Measurements from ENCODE around the gene GTF2H4.
A peak's percentile ranks its signal among the peaks of the same experiment; 100 is the strongest.

The GTF2H4 gene

GRCh38 chr6:30914854-30915590 lies 7.0 kb downstream of the GTF2H4 start:
- H3K4me3 ChIP-seq = peak overlapping the region; percentile 53 to 63
- no peak for TF ChIP-seq CTCF (IDR thresholded peaks at IDR 0.05)
- intact Hi-C loops (cut with DNase I; ENCODE audit: low total_unique reads) = loop anchor here (2.0 kb wide), 1 partner anchor 172 kb away; no protein-coding TSS in a partner anchor
- H3K4me1 ChIP-seq = peaks cover 0 to 31% (median 25%) of the 10 kb centered on the region in 4 donors
- H3K27ac ChIP-seq = peak overlapping the region; percentile 85 to 87
- H3K27me3 ChIP-seq = no peaks in the 10 kb centered on the region
- H3K36me3 ChIP-seq = peaks cover 15 to 62% (median 46%) of the 10 kb centered on the region in 3 donors
- no peak for DNase-seq
- H3K9me3 ChIP-seq = no peaks in the 10 kb centered on the region

- Histone ChIP-seq H3K36me3 (peaks cover 20 to 62% (median 46%) of the 10 kb centered on the region in 3 donors), H3K27me3 (no peaks in the 10 kb centered on the region), H3K27ac (peak overlapping the region; percentile 85 to 87), H3K9me3 (no peaks in the 10 kb centered on the region), H3K4me3 (no peak overlapping the region), H3K4me1 (peaks cover 0 to 31% (median 25%) of the 10 kb centered on the region in 4 donors)
- no peak for DNase-seq
- TF ChIP-seq CTCF (IDR thresholded peaks at IDR 0.05) = peak; percentile 25 to 57
- intact Hi-C loops (cut with DNase I; ENCODE audit: low total_unique reads) = loop anchor here (2.0 kb wide), 1 partner anchor 171 kb away; no protein-coding TSS in a partner anchor
Measured at GRCh38 chr6:30915591-30915946, 7.6 kb downstream of the GTF2H4 start.

- Histone ChIP-seq H3K4me3 (no peak overlapping the region), H3K4me1 (peaks cover 0 to 31% (median 25%) of the 10 kb centered on the region in 4 donors), H3K27ac (no peak overlapping the region), H3K9me3 (no peaks in the 10 kb centered on the region), H3K27me3 (no peaks in the 10 kb centered on the region), H3K36me3 (peaks cover 26 to 62% (median 47%) of the 10 kb centered on the region in 3 donors)
- no peak for TF ChIP-seq CTCF (IDR thresholded peaks at IDR 0.05)
- DNase-seq = no peak
- intact Hi-C loops (cut with DNase I; ENCODE audit: low total_unique reads) = no loop called here
Measured at GRCh38 chr6:30917041-30917440, 9.0 kb downstream of the GTF2H4 start.

GRCh38 chr6:30917487-30917886 lies 9.5 kb downstream of the GTF2H4 start:
- no peaks in the 10 kb centered on the region for H3K9me3 ChIP-seq
- no peak for DNase-seq
- H3K36me3 ChIP-seq = peaks cover 30 to 62% (median 49%) of the 10 kb centered on the region in 3 donors
- no peak overlapping the region for H3K4me3 ChIP-seq
- intact Hi-C loops (cut with DNase I; ENCODE audit: low total_unique reads) = no loop called here
- H3K27me3 ChIP-seq = no peaks in the 10 kb centered on the region
- peaks cover 0 to 31% (median 24%) of the 10 kb centered on the region in 4 donors for H3K4me1 ChIP-seq
- no peak overlapping the region for H3K27ac ChIP-seq
- no peak for TF ChIP-seq CTCF (IDR thresholded peaks at IDR 0.05)

GRCh38 chr6:30918670-30919069 lies 10.7 kb downstream of the GTF2H4 start:
- H3K9me3 ChIP-seq = no peaks in the 10 kb centered on the region
- no peaks in the 10 kb centered on the region for H3K27me3 ChIP-seq
- intact Hi-C loops (cut with DNase I; ENCODE audit: low total_unique reads) = no loop called here
- TF ChIP-seq CTCF (IDR thresholded peaks at IDR 0.05) = no peak
- no peak overlapping the region for H3K4me3 ChIP-seq
- H3K36me3 ChIP-seq = peaks cover 42 to 72% (median 60%) of the 10 kb centered on the region in 3 donors
- peaks cover 0 to 21% (median 16%) of the 10 kb centered on the region in 4 donors for H3K4me1 ChIP-seq
- no peak for DNase-seq
- H3K27ac ChIP-seq = no peak overlapping the region
